GM18526 (cell line): ENCODE measurements around the gene SAMD11.

Experiments
- POLR2A ChIP-seq: IDR thresholded peaks from 3 replicates; pipeline ENCODE4 v1.6.1; 2011; ENCODE audit not compliant: insufficient read length; ENCODE audit errors: extremely low read depth

SAMD11 gene

DNA sequence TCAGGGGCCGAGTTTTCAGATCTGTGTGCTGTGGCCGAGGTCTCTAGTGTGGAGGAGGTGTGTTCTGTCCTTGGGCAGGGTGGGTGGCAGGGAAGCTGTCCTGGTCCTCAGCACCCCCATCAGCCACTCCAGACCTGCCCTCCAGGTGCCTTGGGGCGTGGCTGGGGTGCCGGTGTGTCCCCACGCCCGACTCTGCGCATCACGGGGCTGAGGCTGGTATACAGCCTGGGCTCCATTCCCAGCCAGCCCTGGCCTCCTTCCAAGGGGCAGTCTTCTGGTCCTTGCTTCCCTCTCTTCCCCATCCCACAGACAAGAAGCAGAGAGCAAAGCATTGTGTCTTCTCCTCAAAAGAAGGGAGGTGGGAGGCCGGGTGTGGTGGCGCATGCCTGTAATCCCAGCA is 4.0 kb downstream of the SAMD11 start:
- no peak for TF ChIP-seq POLR2A

DNA sequence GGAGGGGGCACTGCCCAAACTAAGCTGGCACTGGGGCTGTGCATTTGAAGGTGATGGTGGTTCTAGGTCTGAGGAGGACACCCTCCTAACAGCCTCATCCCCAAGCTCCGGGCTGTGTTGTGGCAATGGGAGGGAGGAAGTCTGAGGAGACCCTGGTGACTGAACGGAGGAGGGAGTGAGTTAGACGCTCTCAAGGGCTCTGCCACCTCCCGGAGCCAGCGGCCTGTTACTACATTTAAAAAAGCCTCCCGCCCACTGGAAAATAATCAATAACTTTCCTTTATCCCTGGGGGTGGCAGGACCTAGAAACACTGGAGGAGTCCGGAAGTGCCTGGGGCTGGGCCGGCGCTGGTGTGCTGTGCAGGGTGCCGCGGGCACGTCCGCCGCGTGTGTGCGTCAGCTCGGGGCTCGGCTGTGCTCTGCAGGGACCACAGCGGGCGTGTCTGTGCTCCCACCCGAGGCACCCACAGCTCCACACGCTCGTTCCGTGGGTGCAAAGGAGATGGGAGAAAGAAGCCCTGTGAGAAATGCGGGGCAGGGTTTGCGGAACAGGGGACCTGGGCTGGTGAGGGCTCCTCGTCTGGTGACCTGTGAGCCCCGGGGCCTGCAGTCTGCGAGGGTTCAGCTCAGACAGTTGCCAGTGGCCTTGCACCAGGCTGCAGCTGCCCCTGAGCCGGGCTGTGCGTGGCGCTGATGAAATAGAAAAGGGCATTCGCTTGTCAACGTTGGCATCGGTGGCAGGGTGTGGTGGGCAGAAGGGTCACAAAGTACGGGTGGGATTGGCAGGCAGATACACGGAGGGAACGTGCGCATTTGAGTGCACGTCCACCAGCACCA is 5.3 kb downstream of the SAMD11 start:
- TF ChIP-seq POLR2A, result no peak

DNA sequence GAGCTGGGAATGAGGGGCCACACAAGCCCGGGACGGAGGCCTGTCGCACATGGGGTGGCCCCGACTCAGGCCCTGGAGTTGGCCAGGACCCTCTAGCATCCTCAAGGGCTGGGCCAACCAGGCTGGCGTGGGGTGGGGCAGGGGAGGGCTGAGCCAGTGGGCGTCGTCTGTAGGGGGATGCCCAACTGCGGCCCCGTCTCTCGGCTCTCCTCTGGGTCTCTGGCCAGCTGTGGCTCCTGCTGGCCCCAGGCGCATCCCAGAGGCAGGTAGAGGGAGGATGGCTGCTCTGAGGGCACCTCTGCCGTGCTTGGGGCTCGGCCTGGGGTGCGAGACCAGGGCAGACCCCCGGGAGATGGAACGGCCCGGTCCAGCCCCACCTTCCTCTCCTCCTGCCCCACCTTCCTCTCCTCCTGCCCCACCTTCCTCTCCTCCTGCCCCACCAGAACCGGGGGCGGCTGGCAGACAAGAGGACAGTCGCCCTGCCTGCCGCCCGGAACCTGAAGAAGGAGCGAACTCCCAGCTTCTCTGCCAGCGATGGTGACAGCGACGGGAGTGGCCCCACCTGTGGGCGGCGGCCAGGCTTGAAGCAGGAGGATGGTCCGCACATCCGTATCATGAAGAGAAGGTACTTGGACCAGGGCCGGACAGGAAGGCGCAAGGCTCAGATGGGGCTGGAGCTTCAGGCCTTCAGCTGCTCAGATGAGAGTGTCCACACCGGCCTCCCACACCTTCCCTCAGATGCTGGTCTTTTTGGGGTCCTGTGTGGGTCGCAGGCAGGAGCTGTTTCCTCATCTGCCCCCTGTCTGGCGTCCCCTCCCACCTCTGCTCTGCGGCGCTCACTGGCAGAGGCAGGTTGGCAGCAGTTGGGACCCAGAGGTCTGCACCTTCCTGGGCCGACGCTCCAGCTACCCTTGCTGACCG is 6.2 kb downstream of the SAMD11 start:
- TF ChIP-seq POLR2A, result no peak

DNA sequence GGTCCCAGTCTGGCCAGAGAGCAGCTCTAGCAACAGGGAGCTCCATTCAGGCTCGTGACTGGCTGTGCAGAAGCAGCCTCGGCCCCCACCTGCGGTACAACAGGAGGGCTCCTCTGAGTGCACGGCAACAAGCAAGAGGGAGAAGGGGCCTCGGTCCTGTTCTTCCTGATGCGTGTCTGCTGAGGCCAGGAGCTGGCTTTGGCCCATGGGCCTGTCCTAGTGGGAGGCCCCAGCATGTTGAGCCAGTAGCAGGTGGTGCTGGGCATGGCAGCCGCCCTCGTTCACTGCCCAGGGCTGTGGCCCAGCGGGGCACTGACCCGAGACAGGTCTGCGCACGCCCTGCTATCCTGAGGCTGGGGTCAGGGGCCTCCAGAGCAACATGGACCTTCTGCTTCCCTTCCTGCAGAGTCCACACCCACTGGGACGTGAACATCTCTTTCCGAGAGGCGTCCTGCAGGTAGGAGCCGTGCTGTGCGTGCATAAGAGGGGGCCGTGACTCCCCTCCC is 7.0 kb downstream of the SAMD11 start:
- no peak for TF ChIP-seq POLR2A

DNA sequence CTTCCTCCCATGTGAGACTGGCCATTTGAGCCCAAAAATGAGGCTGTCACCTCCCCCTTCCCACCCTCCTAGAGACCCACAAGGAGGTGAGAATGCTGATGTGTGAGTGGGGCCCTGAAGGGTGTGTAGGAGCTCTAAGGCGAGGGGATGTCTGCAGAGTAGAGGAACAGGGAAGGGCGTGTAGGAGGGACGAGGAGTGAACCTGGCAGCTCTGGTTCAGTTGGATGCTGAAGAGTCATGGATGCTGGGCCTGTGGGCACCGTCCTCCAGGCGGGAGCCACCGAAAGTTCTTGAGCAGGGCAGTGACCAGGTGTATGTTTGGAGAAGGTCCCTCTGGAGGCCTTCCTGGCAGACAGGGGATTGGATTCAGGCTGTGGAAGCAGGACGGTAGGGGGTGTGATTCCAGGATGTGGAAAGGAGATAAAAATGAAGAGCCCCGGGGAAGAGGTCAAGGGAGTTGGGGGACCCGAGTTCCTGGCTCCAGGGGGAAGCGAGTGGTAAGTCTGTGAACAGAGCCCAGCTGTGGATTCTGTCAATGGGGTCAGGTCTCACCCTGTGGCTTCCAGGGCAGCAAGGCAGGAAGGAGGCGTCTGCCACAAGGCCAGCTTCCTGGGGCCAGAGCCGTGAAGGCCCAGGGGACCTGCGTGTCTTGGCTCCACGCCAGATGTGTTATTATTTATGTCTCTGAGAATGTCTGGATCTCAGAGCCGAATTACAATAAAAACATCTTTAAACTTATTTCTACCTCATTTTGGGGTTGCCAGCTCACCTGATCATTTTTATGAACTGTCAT is 7.9 kb downstream of the SAMD11 start:
- no peak for TF ChIP-seq POLR2A

DNA sequence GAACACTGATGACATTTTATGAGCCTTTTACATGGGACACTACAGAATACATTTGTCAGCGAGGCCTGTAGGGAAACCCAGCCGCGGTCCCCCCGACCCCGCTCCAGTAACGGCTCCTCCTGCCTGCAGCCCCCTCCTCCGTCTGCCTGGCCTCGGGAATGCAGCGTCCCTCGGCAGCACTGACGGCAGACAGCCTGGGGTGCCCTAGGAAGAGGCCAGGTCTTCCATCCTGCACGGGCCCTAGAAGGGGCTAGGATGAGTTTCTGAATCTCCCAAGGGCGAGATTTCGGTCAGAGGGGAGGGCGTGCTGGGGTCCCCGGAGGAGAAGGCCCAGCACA is 8.4 kb downstream of the SAMD11 start:
- no peak for TF ChIP-seq POLR2A

DNA sequence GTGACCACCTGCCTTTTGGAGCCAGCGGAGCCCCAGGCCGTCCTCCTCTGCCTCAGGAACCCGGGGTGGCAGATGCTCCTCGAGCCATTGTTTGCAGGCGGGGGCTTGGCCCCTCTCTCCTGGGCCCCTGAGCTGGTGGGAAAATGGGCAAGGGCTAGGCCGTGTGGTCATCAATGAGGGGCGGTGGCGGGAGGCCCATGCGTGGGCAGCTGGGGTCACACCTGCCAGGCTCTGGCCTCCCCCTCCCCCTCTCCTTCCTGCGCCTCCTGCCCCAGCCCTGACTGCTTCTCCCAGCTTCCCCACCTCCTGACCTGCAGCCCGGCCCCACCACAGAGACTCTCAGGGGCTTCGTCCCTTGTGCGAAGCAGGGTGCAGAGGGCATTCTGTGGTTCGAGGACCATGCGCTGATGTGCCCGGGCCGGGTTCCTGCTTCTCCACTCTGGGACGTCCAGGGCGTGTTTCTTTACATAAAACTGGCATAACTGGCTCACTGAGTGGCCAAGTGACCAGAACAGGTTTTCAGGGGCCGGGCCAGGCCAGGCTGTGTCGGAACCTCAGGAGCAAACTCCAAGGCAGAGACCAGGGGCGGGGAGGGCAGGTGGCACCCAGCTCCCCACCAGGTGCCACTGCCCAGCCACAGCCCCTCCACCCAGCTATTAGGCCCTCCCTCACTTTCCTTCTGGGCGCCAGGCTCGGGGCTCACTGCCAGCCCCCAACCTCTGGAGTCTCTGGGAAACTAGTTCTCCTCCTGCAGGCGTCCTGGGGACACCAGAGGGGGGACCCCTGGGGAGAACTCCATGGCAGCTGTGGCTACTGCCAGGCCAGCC is 9.3 kb downstream of the SAMD11 start:
- TF ChIP-seq POLR2A, result no peak

DNA sequence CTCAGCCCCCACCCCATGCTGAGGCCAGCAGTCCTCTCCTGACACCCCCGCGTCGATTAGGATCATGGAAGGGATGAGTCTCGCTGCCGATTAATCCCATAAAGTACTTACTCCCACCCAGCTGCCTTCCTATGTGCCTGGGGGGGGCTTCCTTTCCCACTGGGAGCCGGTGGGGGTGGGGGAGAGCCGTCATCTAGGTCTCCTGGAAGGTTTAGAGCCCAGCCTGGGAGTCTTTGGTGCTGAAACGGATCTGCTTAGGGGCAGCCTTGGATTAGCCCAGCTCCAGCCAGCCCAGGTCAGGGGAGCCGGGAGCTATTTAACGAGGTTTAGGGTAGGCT is 9.8 kb downstream of the SAMD11 start:
- TF ChIP-seq POLR2A, result no peak

DNA sequence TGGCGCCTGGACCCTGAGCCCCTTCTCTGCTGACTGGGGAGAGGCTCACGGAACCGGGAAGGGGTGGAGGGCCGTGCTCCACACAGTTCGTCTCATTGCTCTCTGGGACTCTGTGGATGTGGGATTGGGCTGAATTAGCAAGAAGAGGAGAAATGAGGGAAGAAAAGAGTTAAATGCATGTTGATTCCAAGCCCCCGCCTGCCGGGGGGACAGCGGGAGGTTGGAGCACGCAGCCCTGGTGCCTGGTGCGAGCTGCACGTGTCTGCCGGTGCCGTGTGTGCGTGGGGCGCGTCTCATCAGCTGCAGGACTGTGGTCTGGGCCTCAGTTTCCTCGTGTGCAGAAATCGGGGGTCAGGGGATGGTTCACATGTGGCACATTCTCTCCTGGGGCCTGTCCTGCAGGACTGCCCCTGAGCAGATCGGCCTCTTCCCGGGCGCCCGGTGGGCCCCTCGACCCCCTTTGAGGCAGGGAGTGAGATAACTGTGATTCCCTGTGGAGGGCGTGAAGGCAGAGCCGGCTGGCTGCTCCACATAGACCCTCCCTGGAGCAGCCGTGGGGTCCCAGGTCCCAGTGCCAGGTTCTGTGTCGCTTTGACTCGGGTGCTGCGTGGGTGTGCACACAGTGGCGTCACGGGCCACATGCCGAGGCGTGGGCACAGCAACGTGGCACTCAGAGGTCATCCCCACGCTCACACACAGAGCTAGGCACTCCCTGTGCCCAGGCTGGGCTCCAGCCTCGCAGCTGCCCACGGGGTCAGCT is 11.4 kb downstream of the SAMD11 start:
- TF ChIP-seq POLR2A, result no peak

DNA sequence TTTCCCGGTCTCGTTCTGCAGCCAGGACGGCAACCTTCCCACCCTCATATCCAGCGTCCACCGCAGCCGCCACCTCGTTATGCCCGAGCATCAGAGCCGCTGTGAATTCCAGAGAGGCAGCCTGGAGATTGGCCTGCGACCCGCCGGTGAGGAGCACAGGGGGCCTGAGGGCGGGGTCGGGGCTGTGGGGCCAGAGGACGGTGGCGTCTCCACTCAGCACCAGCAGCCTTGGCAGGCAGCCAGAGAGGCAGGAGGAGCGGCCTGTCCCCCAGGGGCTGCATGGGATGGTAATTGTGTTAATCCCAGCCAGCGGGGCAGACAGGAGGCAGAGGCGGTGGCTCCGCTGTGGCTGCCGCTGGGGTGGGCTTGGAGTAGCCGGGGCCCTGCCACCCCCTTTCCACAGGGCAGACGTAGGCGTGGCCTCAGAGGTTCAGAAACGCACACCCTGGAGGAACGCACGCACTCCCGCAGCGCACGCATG is 12.1 kb downstream of the SAMD11 start:
- TF ChIP-seq POLR2A, result no peak

DNA sequence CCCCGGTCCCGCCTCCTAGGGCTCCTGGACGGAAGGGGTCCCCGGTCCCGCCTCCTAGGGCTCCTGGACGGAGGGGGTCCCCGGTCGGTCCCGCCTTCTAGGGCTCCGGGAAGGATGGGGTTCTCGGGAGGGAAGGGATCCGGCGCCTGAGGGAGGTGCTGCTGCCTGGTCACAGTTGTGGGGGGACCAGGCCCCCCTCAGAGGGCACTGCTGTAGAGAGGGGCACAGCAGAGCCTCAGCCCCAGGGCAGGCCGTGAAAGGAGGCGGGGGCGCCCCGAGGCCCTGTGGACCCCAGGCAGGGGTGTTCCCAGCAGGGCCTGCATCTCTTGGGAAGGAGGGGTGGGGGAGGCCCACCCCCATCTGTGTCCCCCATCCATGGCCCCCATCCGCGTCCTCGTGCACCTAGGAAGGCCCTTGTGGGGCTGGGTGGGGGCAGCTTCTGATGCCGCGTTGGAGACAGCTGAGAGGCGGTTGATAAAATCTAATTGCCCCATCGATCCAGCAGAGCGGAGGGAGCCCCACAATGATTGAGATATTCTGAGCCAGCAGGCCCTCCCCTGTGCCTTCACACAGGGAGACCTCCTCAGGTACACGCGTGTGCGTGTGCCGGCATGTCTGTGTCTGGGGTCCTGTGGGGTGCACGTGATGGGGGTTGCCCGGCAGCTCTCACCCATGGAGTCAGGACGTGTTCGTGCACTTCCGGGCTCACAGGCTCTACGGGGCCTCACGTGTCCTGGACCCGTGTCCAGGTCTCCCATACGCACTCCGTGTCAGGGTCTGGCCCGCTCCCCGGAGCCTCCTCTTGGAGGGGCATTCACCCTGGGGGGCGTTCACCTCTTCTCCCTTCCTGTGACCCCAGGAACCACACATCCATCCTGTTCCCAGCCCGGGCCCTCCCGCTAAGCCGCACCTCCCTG is 12.9 kb downstream of the SAMD11 start:
- no peak for TF ChIP-seq POLR2A

DNA sequence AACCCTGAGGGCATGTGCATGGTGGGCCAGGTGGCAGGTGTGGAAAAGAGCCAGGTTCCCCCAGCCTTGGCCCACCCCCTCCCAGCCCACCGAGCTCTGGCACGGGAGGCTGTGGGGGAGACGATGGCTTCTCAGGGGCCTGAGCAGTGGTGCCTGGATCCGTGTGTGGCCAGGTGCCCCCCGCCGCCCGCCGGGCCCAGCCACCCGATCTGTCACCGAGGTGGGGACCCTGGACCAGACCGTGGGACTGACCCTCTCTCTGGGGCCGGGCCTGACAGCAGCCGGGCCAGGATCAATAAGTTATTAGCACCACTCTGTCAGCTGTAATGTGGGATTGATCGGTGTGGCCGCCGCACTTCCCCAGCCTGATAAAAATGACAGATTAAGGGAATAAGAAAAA is 13.8 kb downstream of the SAMD11 start:
- TF ChIP-seq POLR2A, result no peak

DNA sequence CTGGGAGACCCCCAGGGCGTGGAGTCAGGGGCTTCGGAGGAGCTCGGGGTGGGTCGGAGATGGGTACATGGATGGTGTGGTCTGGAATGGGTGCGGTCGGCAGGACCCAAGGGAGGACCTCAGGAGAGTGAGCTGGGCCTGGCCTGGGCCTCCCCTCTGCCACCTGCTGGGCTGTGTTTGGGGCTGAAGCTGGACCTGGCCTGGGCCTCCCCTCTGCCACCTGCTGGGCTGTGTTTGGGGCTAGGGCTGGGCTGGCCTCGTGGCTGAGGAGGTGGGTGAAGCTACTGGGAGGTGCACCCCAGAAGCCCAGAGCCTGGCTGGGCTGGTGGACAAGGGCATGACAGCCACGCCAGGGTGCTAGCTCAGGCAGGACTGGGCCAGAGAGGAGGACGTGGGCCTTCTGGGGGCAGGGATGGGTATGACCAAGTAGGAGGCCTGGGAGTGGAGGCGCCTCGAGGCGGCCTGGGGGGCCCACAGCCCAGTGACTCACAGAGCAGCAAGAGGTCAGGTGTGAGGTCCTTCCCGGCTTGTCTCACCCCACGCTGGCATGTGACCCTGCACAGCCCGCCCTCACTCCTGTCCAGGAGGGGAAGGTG is 14.5 kb downstream of the SAMD11 start:
- TF ChIP-seq POLR2A, result no peak
